ENCODE measurements around the gene PRR12.
"Not testable (repeated sequence)": the region's sequence is repeated elsewhere in the genome, so short reads cannot be mapped to it uniquely, and the experiment has no call there.

The PRR12 gene

DNA sequence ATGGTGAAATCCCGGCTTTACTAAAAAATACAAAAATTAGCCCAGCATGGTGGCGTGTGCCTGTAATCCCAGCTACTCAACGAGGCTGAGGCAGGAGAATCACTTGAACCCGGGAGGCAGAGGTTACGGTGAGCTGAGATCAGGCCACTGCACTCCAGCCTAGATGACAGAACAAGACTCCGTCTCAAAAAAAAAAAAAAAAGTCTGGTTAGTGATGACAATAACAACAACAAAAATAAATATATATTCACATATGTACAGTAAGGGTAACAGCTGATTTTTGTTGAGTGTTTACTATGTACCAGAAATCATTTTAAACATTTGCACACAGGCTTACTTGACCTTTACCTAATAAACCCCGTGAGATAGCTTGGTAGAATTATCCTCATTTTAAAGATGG is 26.0 kb downstream of the PRR12 start:
- 96% methylated on average over 6 of the region's 7 CpGs for WGBS, 2 experiments
- H3K4me3 ChIP-seq (ENCODE audit: insufficient read depth, low read depth, low read length), result no peak overlapping the region
- no peak overlapping the region for H3K27ac ChIP-seq (ENCODE audit: insufficient read depth, low read depth, low read length, poor library complexity, severe bottlenecking)
- no peaks in the 10 kb centered on the region for H3K9me3 ChIP-seq (ENCODE audit: control insufficient read depth, low read length)
- H3K4me1 ChIP-seq (ENCODE audit: control insufficient read depth, insufficient read depth, low read length), result no peaks in the 10 kb centered on the region
- peaks cover 52% of the 10 kb centered on the region for H3K36me3 ChIP-seq (ENCODE audit: control insufficient read depth, insufficient read depth, low read length)
- no peaks in the 10 kb centered on the region for H3K27me3 ChIP-seq (ENCODE audit: control insufficient read depth, insufficient read depth, low read length, poor library complexity, severe bottlenecking)

DNA sequence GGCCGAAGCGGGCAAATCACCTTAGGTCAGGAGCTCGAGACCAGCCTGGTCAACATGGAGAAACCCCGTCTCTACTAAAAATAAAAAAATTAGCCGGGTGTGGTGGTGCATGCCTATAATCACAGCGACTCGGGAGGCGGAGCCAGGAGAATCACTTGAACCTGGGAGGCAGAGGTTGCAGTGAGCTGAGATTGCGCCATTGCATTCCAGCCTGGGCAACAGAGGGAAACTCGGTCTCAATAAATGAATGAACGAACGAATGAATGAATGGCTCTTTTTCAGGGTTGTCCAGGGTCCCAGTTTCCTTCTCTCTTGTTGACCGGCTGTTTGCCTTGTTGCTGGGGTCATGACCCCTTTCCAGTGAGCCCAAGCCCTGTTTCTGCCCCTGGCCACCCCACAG is 26.9 kb downstream of the PRR12 start:
- not testable (repeated sequence) for H3K27me3 ChIP-seq (ENCODE audit: control insufficient read depth, insufficient read depth, low read length, poor library complexity, severe bottlenecking); H3K27ac ChIP-seq (ENCODE audit: insufficient read depth, low read depth, low read length, poor library complexity, severe bottlenecking); H3K9me3 ChIP-seq (ENCODE audit: control insufficient read depth, low read length); H3K4me3 ChIP-seq (ENCODE audit: insufficient read depth, low read depth, low read length); H3K4me1 ChIP-seq (ENCODE audit: control insufficient read depth, insufficient read depth, low read length)
- H3K36me3 ChIP-seq (ENCODE audit: control insufficient read depth, insufficient read depth, low read length), result peaks cover 52% of the 10 kb centered on the region
- 95 to 97% methylated on average over 13 of the region's 13 CpGs for WGBS, 2 experiments

DNA sequence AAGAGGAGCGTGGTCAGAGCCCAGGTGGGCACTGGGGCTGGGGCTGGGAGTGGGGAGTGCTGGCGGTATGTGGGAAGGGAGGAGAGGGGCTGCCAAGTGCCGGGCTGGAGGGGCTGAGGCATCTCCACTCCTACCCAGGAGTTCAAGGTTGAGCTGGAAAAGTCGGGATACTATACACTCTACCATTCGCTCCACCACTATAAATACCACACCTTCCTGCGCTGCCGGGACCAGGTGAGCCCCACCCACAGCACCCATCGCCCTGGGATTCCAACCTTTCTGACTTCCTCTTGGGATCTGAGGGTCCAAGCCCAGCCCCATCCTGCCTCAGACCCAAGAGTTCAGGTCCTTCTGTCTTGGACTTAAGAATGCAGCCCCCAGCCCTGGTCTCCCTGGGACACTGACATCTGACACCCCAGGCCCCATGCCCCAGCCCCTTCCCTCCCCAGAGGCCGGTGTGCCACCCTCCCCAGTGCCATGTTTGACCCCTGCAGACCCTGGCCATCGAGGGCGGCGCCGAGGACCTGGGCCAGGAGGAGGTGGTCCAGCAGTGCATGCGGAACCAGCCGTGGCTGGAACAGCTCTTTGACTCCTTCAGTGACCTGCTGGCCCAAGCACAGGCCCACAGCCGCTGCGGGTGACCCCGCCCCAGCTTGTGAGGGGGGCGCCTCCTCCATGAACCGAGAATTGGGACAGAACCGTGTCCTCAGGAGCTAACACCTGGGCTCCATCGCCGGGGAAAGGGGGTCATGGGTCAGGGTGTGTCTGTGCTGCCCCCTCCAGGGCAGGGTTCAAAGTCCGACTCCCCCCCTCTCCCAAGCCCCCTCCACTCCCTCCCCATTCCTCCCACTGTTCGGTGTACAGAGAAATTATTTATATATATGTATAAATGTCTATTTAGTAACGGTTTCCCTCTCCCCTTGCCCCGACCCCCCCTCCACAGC is 34.3 kb downstream of the PRR12 start:
- Histone ChIP-seq H3K9me3 (ENCODE audit: control insufficient read depth, low read length) (no peaks in the 10 kb centered on the region), H3K27ac (ENCODE audit: insufficient read depth, low read depth, low read length, poor library complexity, severe bottlenecking) (no peak overlapping the region), H3K4me3 (ENCODE audit: insufficient read depth, low read depth, low read length) (no peak overlapping the region), H3K36me3 (ENCODE audit: control insufficient read depth, insufficient read depth, low read length) (peaks cover 19% of the 10 kb centered on the region), H3K4me1 (ENCODE audit: control insufficient read depth, insufficient read depth, low read length) (no peaks in the 10 kb centered on the region), H3K27me3 (ENCODE audit: control insufficient read depth, insufficient read depth, low read length, poor library complexity, severe bottlenecking) (no peaks in the 10 kb centered on the region)
- WGBS, 2 experiments, result 95 to 96% methylated on average over 23 to 24 of the region's 27 CpGs

DNA sequence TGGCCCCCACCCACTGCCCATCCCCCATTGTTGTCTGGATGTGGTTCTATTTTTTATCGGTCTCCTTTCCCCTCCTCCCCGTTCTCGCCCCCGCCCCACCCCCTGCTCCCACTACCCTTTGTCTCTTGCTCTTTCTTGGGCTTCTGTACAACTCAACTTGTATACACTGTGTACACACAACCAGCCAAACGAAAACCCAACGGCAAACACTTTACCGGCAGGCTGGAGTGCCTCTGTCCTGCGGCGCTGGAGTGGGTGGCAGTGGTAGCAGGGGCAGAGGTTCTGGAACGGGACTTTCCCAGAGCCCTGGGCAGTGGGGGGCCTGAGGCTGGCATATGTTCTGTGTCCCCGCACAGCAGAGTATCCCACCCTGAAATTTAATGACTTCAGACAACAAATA is 35.2 kb downstream of the PRR12 start:
- Histone ChIP-seq H3K27me3 (ENCODE audit: control insufficient read depth, insufficient read depth, low read length, poor library complexity, severe bottlenecking) (no peaks in the 10 kb centered on the region), H3K36me3 (ENCODE audit: control insufficient read depth, insufficient read depth, low read length) (peaks cover 14% of the 10 kb centered on the region), H3K27ac (ENCODE audit: insufficient read depth, low read depth, low read length, poor library complexity, severe bottlenecking) (no peak overlapping the region), H3K4me3 (ENCODE audit: insufficient read depth, low read depth, low read length) (no peak overlapping the region), H3K9me3 (ENCODE audit: control insufficient read depth, low read length) (no peaks in the 10 kb centered on the region), H3K4me1 (ENCODE audit: control insufficient read depth, insufficient read depth, low read length) (peaks cover 4% of the 10 kb centered on the region)
- 94 to 97% methylated on average over 11 of the region's 11 CpGs for WGBS, 2 experiments

DNA sequence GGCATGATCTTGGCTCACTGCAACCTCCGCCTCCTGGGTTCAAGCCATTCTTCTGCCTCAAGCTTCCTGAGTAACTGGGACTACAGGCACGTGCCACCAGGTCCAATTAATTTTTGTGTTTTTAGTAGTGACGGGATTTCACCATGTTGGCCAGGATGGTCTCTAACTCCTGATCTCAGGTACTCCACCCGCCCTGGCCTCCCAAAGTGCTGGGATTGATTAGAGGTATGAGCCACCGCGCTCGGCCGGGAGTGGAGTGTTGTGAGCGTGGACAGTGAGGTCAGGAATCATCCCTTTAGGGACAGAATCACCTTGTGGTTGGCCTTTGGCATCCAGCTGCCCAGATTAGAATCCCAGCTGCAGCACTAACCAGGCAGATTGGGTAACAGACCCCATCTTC is 38.7 kb downstream of the PRR12 start:
- H3K36me3 ChIP-seq (ENCODE audit: control insufficient read depth, insufficient read depth, low read length), result peaks cover 8% of the 10 kb centered on the region
- 92 to 98% methylated on average over 9 of the region's 9 CpGs for WGBS, 2 experiments
- no peak overlapping the region for H3K27ac ChIP-seq (ENCODE audit: insufficient read depth, low read depth, low read length, poor library complexity, severe bottlenecking)

DNA sequence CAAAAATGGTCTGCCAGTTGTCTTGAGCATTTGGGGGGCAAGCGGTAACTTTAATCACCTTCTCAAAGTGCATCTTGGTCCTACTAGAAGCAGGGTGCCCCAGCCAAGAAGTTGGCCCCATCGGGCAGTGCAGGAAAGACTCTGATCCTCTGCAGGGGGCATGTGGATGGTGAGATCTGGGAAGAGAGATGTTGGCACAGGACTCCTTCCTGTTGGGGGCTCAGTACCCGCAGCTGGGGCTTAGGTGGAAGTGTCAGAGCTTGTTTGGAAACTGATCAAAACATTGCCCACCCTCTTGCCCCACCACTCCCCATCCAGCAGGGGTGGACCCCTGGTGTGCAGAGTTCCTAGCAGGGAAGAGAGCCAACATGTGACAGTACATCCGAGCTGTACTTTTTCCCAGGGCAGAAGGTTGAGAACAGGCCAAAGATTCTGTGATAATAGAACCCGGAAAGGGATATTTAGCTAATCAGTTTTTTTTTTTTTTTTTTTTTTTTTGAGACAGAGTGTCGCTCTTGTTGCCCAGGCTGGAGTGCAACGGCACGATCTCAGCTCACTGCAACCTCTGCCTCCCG is 40.1 kb downstream of the PRR12 start:
- H3K9me3 ChIP-seq (ENCODE audit: control insufficient read depth, low read length), result no peaks in the 10 kb centered on the region
- H3K27me3 ChIP-seq (ENCODE audit: control insufficient read depth, insufficient read depth, low read length, poor library complexity, severe bottlenecking), result no peaks in the 10 kb centered on the region
- WGBS, 2 experiments, result 79 to 88% methylated on average over 9 of the region's 9 CpGs
- H3K4me3 ChIP-seq (ENCODE audit: insufficient read depth, low read depth, low read length), result no peak overlapping the region
- peaks cover 8% of the 10 kb centered on the region for H3K4me1 ChIP-seq (ENCODE audit: control insufficient read depth, insufficient read depth, low read length)
- H3K27ac ChIP-seq (ENCODE audit: insufficient read depth, low read depth, low read length, poor library complexity, severe bottlenecking), result no peak overlapping the region
- peaks cover 4% of the 10 kb centered on the region for H3K36me3 ChIP-seq (ENCODE audit: control insufficient read depth, insufficient read depth, low read length)

More for the DNA sequence above, 38.7 kb downstream of the PRR12 start:
- H3K4me3 ChIP-seq (ENCODE audit: insufficient read depth, low read depth, low read length), result no peak overlapping the region
- H3K4me1 ChIP-seq (ENCODE audit: control insufficient read depth, insufficient read depth, low read length), result peaks cover 4% of the 10 kb centered on the region
- H3K9me3 ChIP-seq (ENCODE audit: control insufficient read depth, low read length), result no peaks in the 10 kb centered on the region
- H3K27me3 ChIP-seq (ENCODE audit: control insufficient read depth, insufficient read depth, low read length, poor library complexity, severe bottlenecking), result no peaks in the 10 kb centered on the region

DNA sequence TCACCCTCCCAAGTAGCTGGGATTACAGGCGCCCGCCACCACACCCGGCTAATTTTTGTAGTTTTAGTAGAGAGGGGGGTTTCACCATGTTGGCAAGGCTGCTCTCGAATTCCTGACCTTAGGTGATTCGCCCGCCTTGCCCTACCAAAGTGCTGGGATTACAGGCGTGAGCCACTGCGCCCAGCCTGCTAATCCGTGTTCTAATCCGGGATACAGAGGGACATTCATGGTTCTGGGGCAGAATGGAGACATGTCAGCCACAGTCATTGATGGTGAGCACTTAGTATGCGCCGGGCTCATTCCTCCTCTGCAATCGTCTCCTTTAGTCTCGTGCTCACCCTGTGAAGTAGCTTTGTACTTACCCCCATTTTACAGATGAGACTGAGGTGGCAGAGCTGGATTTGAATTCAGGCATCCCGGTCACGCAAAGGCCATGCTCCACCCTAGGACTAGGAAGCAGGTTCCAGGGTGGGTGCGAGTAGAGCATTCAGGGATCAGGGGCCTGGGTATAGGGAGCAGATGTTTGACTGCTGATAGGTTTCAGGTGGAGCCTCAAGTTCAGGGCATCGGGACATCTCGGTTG is 40.7 kb downstream of the PRR12 start:
- Histone ChIP-seq H3K4me1 (ENCODE audit: control insufficient read depth, insufficient read depth, low read length) (peaks cover 14% of the 10 kb centered on the region), H3K27me3 (ENCODE audit: control insufficient read depth, insufficient read depth, low read length, poor library complexity, severe bottlenecking) (no peaks in the 10 kb centered on the region), H3K4me3 (ENCODE audit: insufficient read depth, low read depth, low read length) (no peak overlapping the region), H3K27ac (ENCODE audit: insufficient read depth, low read depth, low read length, poor library complexity, severe bottlenecking) (no peak overlapping the region), H3K9me3 (ENCODE audit: control insufficient read depth, low read length) (no peaks in the 10 kb centered on the region), H3K36me3 (ENCODE audit: control insufficient read depth, insufficient read depth, low read length) (no peaks in the 10 kb centered on the region)
- WGBS, 2 experiments, result 94% methylated on average over 19 of the region's 19 CpGs

DNA sequence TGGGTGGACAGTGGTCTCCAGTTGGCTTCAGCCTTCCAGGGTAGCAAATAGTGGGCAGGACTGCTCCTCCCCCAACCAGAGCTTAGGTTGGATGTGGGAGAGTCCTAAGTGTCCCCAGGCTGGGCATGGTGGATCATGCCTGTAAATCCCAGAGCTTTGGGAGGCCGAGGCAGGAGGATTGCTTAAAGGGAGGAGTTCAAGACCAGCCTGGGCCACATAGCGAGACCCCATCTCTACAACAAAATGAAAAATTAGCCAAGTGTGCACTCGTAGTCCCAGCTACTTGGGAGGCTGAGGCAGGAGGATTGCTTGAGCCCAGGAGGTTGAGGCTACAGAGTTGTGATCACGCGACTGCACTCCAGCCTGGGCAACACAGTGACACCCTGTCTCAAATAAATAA is 41.6 kb downstream of the PRR12 start:
- Histone ChIP-seq H3K4me1 (ENCODE audit: control insufficient read depth, insufficient read depth, low read length) (peaks cover 18% of the 10 kb centered on the region), H3K4me3 (ENCODE audit: insufficient read depth, low read depth, low read length) (no peak overlapping the region), H3K27me3 (ENCODE audit: control insufficient read depth, insufficient read depth, low read length, poor library complexity, severe bottlenecking) (no peaks in the 10 kb centered on the region), H3K36me3 (ENCODE audit: control insufficient read depth, insufficient read depth, low read length) (no peaks in the 10 kb centered on the region), H3K9me3 (ENCODE audit: control insufficient read depth, low read length) (no peaks in the 10 kb centered on the region), H3K27ac (ENCODE audit: insufficient read depth, low read depth, low read length, poor library complexity, severe bottlenecking) (no peak overlapping the region)
- whole genome bisulfite sequencing, 2 experiments, result 89 to 93% methylated on average over 5 of the region's 5 CpGs

DNA sequence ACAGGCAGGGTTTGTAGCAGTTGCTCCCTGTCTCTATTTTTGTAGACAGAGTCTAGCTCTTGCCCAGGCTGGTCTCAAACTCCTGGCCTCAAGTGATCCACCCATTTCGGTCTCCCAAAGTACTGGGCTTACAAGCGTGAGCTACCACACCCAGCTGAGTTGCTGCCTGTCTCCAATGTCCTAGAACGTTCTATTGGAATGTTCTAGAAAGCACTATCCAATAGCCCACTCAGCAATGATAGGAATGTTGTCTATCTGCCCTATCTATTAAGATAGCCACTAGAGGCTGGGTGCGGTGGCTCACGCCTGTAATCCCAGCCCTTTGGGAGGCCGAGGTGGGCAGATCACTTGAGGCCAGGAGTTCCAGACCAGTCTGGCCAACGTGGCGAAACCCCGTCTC is 42.3 kb downstream of the PRR12 start:
- WGBS, 2 experiments, result 89 to 91% methylated on average over 9 of the region's 9 CpGs
- H3K4me1 ChIP-seq (ENCODE audit: control insufficient read depth, insufficient read depth, low read length), result peaks cover 24% of the 10 kb centered on the region
- not testable (repeated sequence) for H3K27ac ChIP-seq (ENCODE audit: insufficient read depth, low read depth, low read length, poor library complexity, severe bottlenecking)

DNA sequence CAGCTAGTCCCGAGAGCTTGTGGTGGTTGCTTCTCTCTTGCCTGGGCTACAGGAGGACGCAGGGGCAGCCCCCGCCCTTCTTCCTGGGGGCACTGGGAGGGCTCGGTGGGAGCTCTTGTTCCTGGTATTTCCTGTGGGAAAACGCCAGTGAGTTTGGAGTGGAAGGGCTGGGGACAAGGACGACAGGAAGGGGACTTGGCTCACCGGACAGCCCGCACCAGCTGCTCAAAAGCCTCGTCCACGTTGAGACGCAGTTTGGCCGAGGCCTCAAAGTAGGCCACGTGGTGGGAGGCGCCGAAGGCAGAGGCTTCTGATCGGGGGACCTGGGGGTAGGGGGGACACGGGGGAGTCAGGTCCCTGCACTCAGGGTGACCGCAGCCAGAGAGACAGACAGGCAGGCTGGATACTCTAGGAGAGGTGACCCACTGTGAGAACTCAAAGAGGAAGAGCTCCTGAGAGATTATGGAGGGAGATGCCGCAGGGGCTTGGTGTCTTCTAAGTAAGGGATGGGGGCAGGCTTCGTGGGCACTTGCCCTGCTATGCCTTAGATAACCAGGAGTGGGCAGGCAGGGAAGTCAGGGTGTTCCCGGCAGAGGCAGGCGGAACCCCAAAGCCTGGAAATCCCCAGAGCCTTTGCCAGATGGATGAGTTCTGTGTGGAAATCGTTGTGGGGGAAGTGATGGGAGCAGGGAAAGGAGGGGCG is 44.7 kb downstream of the PRR12 start:
- 70 to 73% methylated on average over 24 of the region's 24 CpGs for WGBS, 2 experiments
- peak overlapping the region; percentile 32 for H3K27ac ChIP-seq (ENCODE audit: insufficient read depth, low read depth, low read length, poor library complexity, severe bottlenecking)
- no peaks in the 10 kb centered on the region for H3K9me3 ChIP-seq (ENCODE audit: control insufficient read depth, low read length)
- H3K27me3 ChIP-seq (ENCODE audit: control insufficient read depth, insufficient read depth, low read length, poor library complexity, severe bottlenecking), result peaks cover 4% of the 10 kb centered on the region
- H3K36me3 ChIP-seq (ENCODE audit: control insufficient read depth, insufficient read depth, low read length), result no peaks in the 10 kb centered on the region
- no peak overlapping the region for H3K4me3 ChIP-seq (ENCODE audit: insufficient read depth, low read depth, low read length)
- H3K4me1 ChIP-seq (ENCODE audit: control insufficient read depth, insufficient read depth, low read length), result peaks cover 37% of the 10 kb centered on the region

More for the DNA sequence above, 42.3 kb downstream of the PRR12 start:
- H3K36me3 ChIP-seq (ENCODE audit: control insufficient read depth, insufficient read depth, low read length); H3K4me3 ChIP-seq (ENCODE audit: insufficient read depth, low read depth, low read length); H3K9me3 ChIP-seq (ENCODE audit: control insufficient read depth, low read length); H3K27me3 ChIP-seq (ENCODE audit: control insufficient read depth, insufficient read depth, low read length, poor library complexity, severe bottlenecking): not testable (repeated sequence)

Data from ectodermal cell (in vitro differentiated cells).